Sigmoid colon (tissue), 3 donors: ENCODE data around the gene ACP6.

Experiments
- CTCF ChIP-seq, 4 experiments: fragments of 450-650 bp in 3 of 4; fragments of 200-600 bp in 1 of 4; IDR thresholded peaks; one replicate each; pipeline ENCODE4 v1.5.1; 2016 to 2019; ENCODE audit warnings: antibody characterized with exemption in 4 of 4, mild to moderate bottlenecking in 3 of 4, moderate library complexity in 2 of 4
- POLR2A ChIP-seq, 2 donors: fragments of 450-650 bp; IDR thresholded peaks; one replicate each; pipeline ENCODE4 v1.6.1; 2016; ENCODE audit warnings: antibody characterized with exemption in 2 of 2, mild to moderate bottlenecking in 2 of 2, moderate library complexity in 2 of 2

GRCh38 chr1:147608596-147608995, 61.7 kb downstream of the ACP6 start:
- TF ChIP-seq CTCF (IDR thresholded peaks at IDR 0.05): no peak
- TF ChIP-seq POLR2A (IDR thresholded peaks at IDR 0.05): no peak
